HEK293T (cell line): Measurements from ENCODE around the gene MAP3K5.

Experiments
- ARNT ChIP-seq: fragments of 450-650 bp; IDR thresholded peaks from 2 replicates; pipeline ENCODE4 v1.6.1; 2017; ENCODE audit warnings: mild to moderate bottlenecking
- BHLHE40 ChIP-seq: fragments of 450-650 bp; IDR thresholded peaks from 2 replicates; pipeline ENCODE4 v1.6.1; 2016; ENCODE audit warnings: mild to moderate bottlenecking, moderate library complexity, borderline replicate concordance
- CTBP1 ChIP-seq: fragments of 450-650 bp; IDR thresholded peaks from 2 replicates; pipeline ENCODE4 v1.6.1; 2016; ENCODE audit warnings: borderline replicate concordance
- ELF4 ChIP-seq: fragments of 450-650 bp; IDR thresholded peaks from 2 replicates; pipeline ENCODE4 v1.6.1; 2017; ENCODE audit warnings: antibody characterized with exemption
- FOXA1 ChIP-seq: fragments of 450-650 bp; IDR thresholded peaks from 2 replicates; pipeline ENCODE4 v1.6.1; 2016; ENCODE audit warnings: mild to moderate bottlenecking
- FOXK2 ChIP-seq: fragments of 450-650 bp; IDR thresholded peaks from 2 replicates; pipeline ENCODE4 v1.6.1; 2016; ENCODE audit warnings: mild to moderate bottlenecking
- HDGF ChIP-seq: fragments of 450-650 bp; IDR thresholded peaks from 2 replicates; pipeline ENCODE4 v1.6.1; 2017; ENCODE audit warnings: antibody characterized with exemption, borderline replicate concordance
- L3MBTL2 ChIP-seq: fragments of 450-650 bp; conservative IDR thresholded peaks from 2 replicates; pipeline ENCODE4 v1.6.1; 2016; ENCODE audit warnings: mild to moderate bottlenecking
- LEF1 ChIP-seq: fragments of 450-650 bp; IDR thresholded peaks from 2 replicates; pipeline ENCODE4 v1.6.1; 2017; ENCODE audit warnings: mild to moderate bottlenecking, borderline replicate concordance
- NFRKB ChIP-seq: fragments of 450-650 bp; IDR thresholded peaks from 2 replicates; pipeline ENCODE4 v1.6.1; 2016; ENCODE audit warnings: mild to moderate bottlenecking, moderate library complexity
- SP1 ChIP-seq: fragments of 450-650 bp; IDR thresholded peaks from 2 replicates; pipeline ENCODE4 v1.6.1; 2017
- SUZ12 ChIP-seq: fragments of 450-650 bp; IDR thresholded peaks from 2 replicates; pipeline ENCODE4 v1.6.1; 2016; ENCODE audit warnings: mild to moderate bottlenecking
- TARDBP ChIP-seq: fragments of 450-650 bp; IDR thresholded peaks from 2 replicates; pipeline ENCODE4 v1.6.1; 2016
- ZNF384 ChIP-seq: fragments of 450-650 bp; IDR thresholded peaks from 2 replicates; pipeline ENCODE4 v1.6.1; 2016

DNA sequence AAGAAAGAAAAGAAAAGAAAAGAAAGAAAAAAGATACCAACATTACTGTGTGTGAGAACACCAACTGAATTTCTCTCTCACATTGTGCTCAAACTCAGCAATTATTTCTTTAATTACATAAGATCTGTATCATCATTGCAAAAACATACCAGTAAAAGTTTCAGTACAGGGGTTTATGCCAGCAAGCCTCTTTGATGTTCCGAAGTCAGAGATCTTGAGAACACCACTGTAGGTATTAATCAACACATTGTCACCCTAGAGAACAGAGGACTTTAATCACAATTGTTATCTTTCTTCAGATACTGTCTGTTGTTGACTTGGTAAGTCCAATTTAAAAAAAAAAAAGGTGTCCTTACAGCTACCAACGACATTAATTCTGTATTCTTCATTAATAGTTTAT is 181.1 kb downstream of the MAP3K5 start:
- TF ChIP-seq SUZ12 (no peak), ZNF384 (no peak), CTBP1 (no peak), FOXK2 (no peak), ARNT (no peak), TARDBP (no peak), SP1 (no peak), NFRKB (no peak), FOXA1 (no peak), ELF4 (no peak), LEF1 (no peak), BHLHE40 (no peak), HDGF (no peak), L3MBTL2 (no peak)
